SK-N-SH (cell line): ENCODE results near the gene DCAF8. TPM values are rescaled to one million over a fixed set of nuclear protein-coding genes. Genes with fewer than 3 reads are reported as not detected.

Source experiments
- CTCF ChIA-PET: fragments of 300-600, 350-600 bp; formaldehyde crosslinking; extraction: SDS; loops from one replicate; lab custom pipeline; 2021; lab: Yijun Ruan, JAX
- POLR2A ChIA-PET: fragments of 350-600 bp; sonication (Branson Sonifier 250); formaldehyde crosslinking; extraction: SDS; loops from one replicate; lab custom pipeline; 2020; ENCODE audit warnings: antibody characterized with exemption, inconsistent platforms; lab: Yijun Ruan, JAX
- DNase-seq: peaks from one replicate; pipeline ENCODE4 v3.0.0; 2012
- H2AFZ ChIP-seq: fragments of 200-600 bp; sonication (generic); 2 replicates; pipeline ENCODE4 v1.8.1; 2016; ENCODE audit warnings: antibody characterized with exemption, mild to moderate bottlenecking, low read depth
- H3F3A ChIP-seq: fragments of 200-600 bp; sonication (generic); replicated peaks from 2 replicates; pipeline ENCODE3; 2016; ENCODE audit warnings: antibody characterized with exemption, mild to moderate bottlenecking; ENCODE audit not compliant: insufficient read depth
- H3K27ac ChIP-seq, 2 experiments: fragments of 200-500 bp in 1 of 2; fragments of 200-600 bp in 1 of 2; sonication (Bioruptor generic) in 1 of 2; sonication (generic), shearing (Covaris generic) in 1 of 2; 2 replicates each; pipeline versions ENCODE4 v1.5.1 to v1.6.1; 2014 to 2016; ENCODE audit warnings: low read depth in 2 of 2, inconsistent platforms in 1 of 2, low read length in 1 of 2, mild to moderate bottlenecking in 1 of 2, mixed read lengths in 1 of 2
- H3K27me3 ChIP-seq: fragments of 200-600 bp; sonication (generic), shearing (Covaris generic); 2 replicates; pipeline ENCODE4 v1.6.1; 2016; ENCODE audit warnings: mixed run types; ENCODE audit not compliant: insufficient read depth
- H3K36me3 ChIP-seq, 2 experiments: fragments of 200-500 bp in 1 of 2; fragments of 200-600 bp in 1 of 2; sonication (Bioruptor generic) in 1 of 2; sonication (generic) in 1 of 2; replicated peaks in 1 of 2; 2 replicates each; pipeline versions ENCODE3 to v1.5.1; 2014 to 2016; ENCODE audit warnings: low read length in 1 of 2, mild to moderate bottlenecking in 1 of 2; ENCODE audit not compliant: insufficient read depth in 2 of 2, control insufficient read depth in 1 of 2
- H3K4me1 ChIP-seq, 2 experiments: fragments of 200-500 bp in 1 of 2; fragments of 200-600 bp in 1 of 2; sonication (Bioruptor generic) in 1 of 2; sonication (generic), shearing (Covaris generic) in 1 of 2; 2 replicates each; pipeline versions ENCODE4 v1.5.1 to v1.6.1; 2014 to 2016; ENCODE audit warnings: low read depth in 1 of 2, low read length in 1 of 2, mixed run types in 1 of 2; ENCODE audit not compliant: insufficient read depth in 2 of 2, control insufficient read depth in 1 of 2
- H3K4me2 ChIP-seq: fragments of 200-600 bp; sonication (generic), shearing (Covaris generic); 2 replicates; pipeline ENCODE4 v1.6.1; 2017; ENCODE audit warnings: mixed run types
- H3K4me3 ChIP-seq, 2 experiments: fragments of 200-500 bp in 1 of 2; fragments of 200-600 bp in 1 of 2; sonication (Bioruptor generic) in 1 of 2; sonication (generic), shearing (Covaris generic) in 1 of 2; 2 replicates each; pipeline versions ENCODE4 v1.5.1 to v1.8.1; 2014 to 2016; ENCODE audit warnings: low read depth in 2 of 2, inconsistent platforms in 1 of 2, low read length in 1 of 2, mild to moderate bottlenecking in 1 of 2, mixed read lengths in 1 of 2, moderate library complexity in 1 of 2
- H3K79me2 ChIP-seq: fragments of 200-600 bp; sonication (generic); 2 replicates; pipeline ENCODE4 v1.8.1; 2017; ENCODE audit warnings: mild to moderate bottlenecking; ENCODE audit not compliant: insufficient read depth
- H3K9ac ChIP-seq: fragments of 200-600 bp; sonication (generic); 2 replicates; pipeline ENCODE4 v1.6.1; 2017; ENCODE audit warnings: mixed run types
- H3K9me2 ChIP-seq: fragments of 200-600 bp; sonication (generic); 2 replicates; pipeline ENCODE4 v1.6.1; 2017; ENCODE audit warnings: mixed run types
- H3K9me3 ChIP-seq: fragments of 200-600 bp; sonication (generic); 2 replicates; pipeline ENCODE4 v1.6.1; 2017; ENCODE audit warnings: mixed run types, mild to moderate bottlenecking, moderate library complexity
- H4K20me1 ChIP-seq: fragments of 200-600 bp; sonication (generic); 2 replicates; pipeline ENCODE4 v1.6.1; 2017; ENCODE audit warnings: mild to moderate bottlenecking, mixed run types; ENCODE audit not compliant: insufficient read depth
- CHD2 ChIP-seq: fragments of 150-350 bp; IDR thresholded peaks from 2 replicates; pipeline ENCODE4 v1.6.1; 2018; ENCODE audit warnings: low read length; ENCODE audit not compliant: partially characterized antibody
- EP300 ChIP-seq, 2 experiments: IDR thresholded peaks; 2 replicates each; pipeline versions ENCODE4 v1.4.0 to v1.6.1; 2012; ENCODE audit warnings: borderline replicate concordance in 1 of 2, low read depth in 1 of 2, low read length in 1 of 2
- EZH2phosphoT487 ChIP-seq: fragments of 200-600 bp; sonication (generic); IDR thresholded peaks from 2 replicates; pipeline ENCODE4 v1.6.1; 2017; ENCODE audit warnings: low read depth, mixed run types, mild to moderate bottlenecking, antibody characterized with exemption, moderate library complexity, borderline replicate concordance
- FOXJ3 ChIP-seq: sonication (generic); formaldehyde crosslinking; IDR thresholded peaks from 2 replicates; pipeline ENCODE4 v1.5.1; 2020; ENCODE audit warnings: mild to moderate bottlenecking, missing genetic modification reagents
- MXI1 ChIP-seq: IDR thresholded peaks from 2 replicates; pipeline ENCODE4 v1.6.1; 2012; ENCODE audit warnings: mild to moderate bottlenecking, low read depth, low read length, improper control_type of control experiment
- NFIC ChIP-seq: IDR thresholded peaks from 2 replicates; pipeline ENCODE4 v1.4.0; 2012; ENCODE audit warnings: borderline replicate concordance
- POLR2AphosphoS5 ChIP-seq: IDR thresholded peaks from 2 replicates; pipeline ENCODE4 v1.6.1; 2012; ENCODE audit warnings: low read depth, low read length
- RAD21 ChIP-seq: IDR thresholded peaks from 2 replicates; pipeline ENCODE4 v1.6.1; 2012; ENCODE audit warnings: mild to moderate bottlenecking, low read length
- RFX5 ChIP-seq: IDR thresholded peaks from 2 replicates; pipeline ENCODE4 v1.6.1; 2012; ENCODE audit warnings: mild to moderate bottlenecking, improper control_type of control experiment, low read length
- SMC3 ChIP-seq: IDR thresholded peaks from 2 replicates; pipeline ENCODE4 v1.6.1; 2012; ENCODE audit warnings: low read depth, low read length, improper control_type of control experiment
- WGBS: methylation state at CpG from one replicate; pipeline ENCODE4 v1.1.6; 2017; ENCODE audit warnings: low lambda C conversion rate; 5-methylcytosine and 5-hydroxymethylcytosine counted together
- polyA plus RNA-seq, 3 experiments: library from polyadenylated mRNA; depleted of rRNA; stranded (reverse); fragments of >200 nt; gene quantifications; 2 replicates each; pipeline ENCODE4 v1.2.3, GENCODE V29; 2012
- TF ChIP-seq, protein P1 (sequence below): fragments of 200-600 bp; sonication (generic); IDR thresholded peaks from 2 replicates; pipeline ENCODE4 v1.6.1; 2017; ENCODE audit warnings: antibody characterized with exemption, mild to moderate bottlenecking, moderate library complexity
- TF ChIP-seq, protein P2 (sequence below): IDR thresholded peaks from 2 replicates; pipeline ENCODE4 v1.4.0; 2012; ENCODE audit warnings: low read depth

Gene DCAF8
- polyA plus RNA-seq, 1 of the 3 experiments (the other 2 are of a cell fraction): 108 TPM

DNA sequence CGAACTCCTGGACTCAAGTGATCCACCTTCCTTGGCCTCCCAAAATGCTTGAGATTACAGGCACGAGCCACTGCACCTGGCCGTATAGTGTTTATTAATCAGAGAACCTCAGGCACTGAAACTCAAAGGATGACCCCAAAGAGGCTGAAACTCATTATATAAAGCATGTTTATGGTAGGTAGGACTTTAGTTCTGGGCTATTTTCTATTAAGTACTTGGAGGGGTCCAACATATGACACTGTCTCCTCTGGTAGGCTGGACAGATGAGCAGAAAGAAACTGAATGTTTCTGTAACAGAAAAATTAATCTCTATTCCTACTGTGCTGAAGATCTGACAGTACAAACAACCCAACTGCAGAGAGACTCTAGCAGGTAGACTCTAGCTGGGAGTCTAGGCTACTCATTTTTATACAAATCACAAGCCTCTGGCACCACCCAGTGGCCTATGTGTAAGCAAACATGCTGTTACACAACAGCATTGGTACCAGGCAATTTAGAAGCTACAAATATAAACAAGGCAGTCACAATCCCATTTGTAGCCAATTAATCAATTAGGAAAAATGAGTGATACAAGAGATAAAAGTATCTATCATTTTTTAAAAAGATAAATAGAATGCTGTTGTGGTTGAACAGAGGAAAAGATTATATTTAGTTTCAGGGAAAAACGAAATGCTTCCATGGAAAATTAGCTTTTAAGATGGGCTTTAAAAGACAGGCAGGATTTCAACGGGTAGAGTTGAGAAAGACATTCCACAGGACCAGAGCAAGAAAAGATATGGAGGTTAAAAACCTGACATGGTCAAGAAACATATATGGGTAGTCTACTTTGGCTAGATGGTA, 10.4 kb downstream of the DCAF8 start:
- peaks cover 17% of the 10 kb centered on the region for H3F3A ChIP-seq
- no peak overlapping the region for H3K9ac ChIP-seq
- peaks cover 0 to 17% of the 10 kb centered on the region in 2 experiments; a peak in 2 of 4 replicates for H3K4me1 ChIP-seq
- 80% methylated on average over 5 of the region's 5 CpGs for WGBS
- H3K27me3 ChIP-seq: no peaks in the 10 kb centered on the region
- DNase-seq: peak; percentile 68
- H3K79me2 ChIP-seq: peaks cover 77% of the 10 kb centered on the region
- ChIA-PET CTCF (interaction anchor here (0.6 to 26.9 kb wide), 55 partner anchors 9 to 914 kb away, joined by 3 to 293 read pairs (median 5); partner anchors contain the start of genes CASQ1, DCAF8, IGSF8 and KCNJ10), POLR2A (interaction anchor here (1.0 to 1.4 kb wide), 3 partner anchors 10 to 151 kb away, joined by 3 to 4 read pairs (median 3); no protein-coding TSS in a partner anchor)
- H3K9me2 ChIP-seq: no peaks in the 10 kb centered on the region
- H3K36me3 ChIP-seq: peaks cover 5 to 17% of the 10 kb centered on the region in 2 experiments
- no peak overlapping the region for H3K4me2 ChIP-seq
- no peak overlapping the region for H2AFZ ChIP-seq
- H3K27ac ChIP-seq: no peak overlapping the region
- TF ChIP-seq RFX5 (0 out of 2 replicates have a peak, but pooled peaks have one; percentile 35), RAD21 (peak; percentile 92), MXI1 (0 out of 2 replicates have a peak, but pooled peaks have one; percentile 18), EZH2phosphoT487 (no peak), SMC3 (peak; percentile 83)
- TF ChIP-seq, protein P1, sequence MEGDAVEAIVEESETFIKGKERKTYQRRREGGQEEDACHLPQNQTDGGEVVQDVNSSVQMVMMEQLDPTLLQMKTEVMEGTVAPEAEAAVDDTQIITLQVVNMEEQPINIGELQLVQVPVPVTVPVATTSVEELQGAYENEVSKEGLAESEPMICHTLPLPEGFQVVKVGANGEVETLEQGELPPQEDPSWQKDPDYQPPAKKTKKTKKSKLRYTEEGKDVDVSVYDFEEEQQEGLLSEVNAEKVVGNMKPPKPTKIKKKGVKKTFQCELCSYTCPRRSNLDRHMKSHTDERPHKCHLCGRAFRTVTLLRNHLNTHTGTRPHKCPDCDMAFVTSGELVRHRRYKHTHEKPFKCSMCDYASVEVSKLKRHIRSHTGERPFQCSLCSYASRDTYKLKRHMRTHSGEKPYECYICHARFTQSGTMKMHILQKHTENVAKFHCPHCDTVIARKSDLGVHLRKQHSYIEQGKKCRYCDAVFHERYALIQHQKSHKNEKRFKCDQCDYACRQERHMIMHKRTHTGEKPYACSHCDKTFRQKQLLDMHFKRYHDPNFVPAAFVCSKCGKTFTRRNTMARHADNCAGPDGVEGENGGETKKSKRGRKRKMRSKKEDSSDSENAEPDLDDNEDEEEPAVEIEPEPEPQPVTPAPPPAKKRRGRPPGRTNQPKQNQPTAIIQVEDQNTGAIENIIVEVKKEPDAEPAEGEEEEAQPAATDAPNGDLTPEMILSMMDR: peak; percentile 84
- TF ChIP-seq, protein P2, sequence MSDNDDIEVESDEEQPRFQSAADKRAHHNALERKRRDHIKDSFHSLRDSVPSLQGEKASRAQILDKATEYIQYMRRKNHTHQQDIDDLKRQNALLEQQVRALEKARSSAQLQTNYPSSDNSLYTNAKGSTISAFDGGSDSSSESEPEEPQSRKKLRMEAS: no peak
- H4K20me1 ChIP-seq: peaks cover 59% of the 10 kb centered on the region
- H3K9me3 ChIP-seq: no peaks in the 10 kb centered on the region
- H3K4me3 ChIP-seq: no peak overlapping the region

DNA sequence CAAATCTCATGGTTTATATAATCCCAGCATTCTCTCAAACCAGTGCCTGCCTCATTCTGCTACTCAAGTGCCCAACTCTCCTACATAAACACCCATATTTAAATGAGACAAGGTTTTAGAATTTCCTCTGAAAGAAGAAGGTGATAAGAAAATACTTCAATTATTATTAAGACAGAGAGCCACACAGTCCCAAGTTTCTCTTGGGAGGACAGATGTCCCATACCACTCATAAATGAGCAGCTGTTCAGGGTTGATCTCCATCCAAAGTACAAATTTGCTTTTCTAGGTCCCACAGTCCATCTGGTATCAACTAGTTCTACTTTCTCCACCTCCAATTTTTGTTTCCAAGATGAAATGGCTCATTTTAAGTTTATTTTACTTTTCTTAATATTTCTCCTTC, 11.3 kb downstream of the DCAF8 start:
- peaks cover 5 to 18% of the 10 kb centered on the region in 2 experiments for H3K36me3 ChIP-seq
- ChIA-PET CTCF (interaction anchor here (0.7 to 26.9 kb wide), 18 partner anchors 8 to 842 kb away, joined by 3 to 293 read pairs (median 20); partner anchors contain the start of genes CASQ1, IGSF8 and KCNJ9), POLR2A (interaction anchor here (1.4 kb wide), 1 partner anchor 58 kb away, joined by 3 read pairs; no protein-coding TSS in a partner anchor)
- peaks cover 0 to 8% of the 10 kb centered on the region in 2 experiments; a peak in 2 of 4 replicates for H3K4me1 ChIP-seq
- H3K4me2 ChIP-seq: no peak overlapping the region
- H3K9me3 ChIP-seq: no peaks in the 10 kb centered on the region
- no peak for DNase-seq
- H4K20me1 ChIP-seq: peaks cover 58% of the 10 kb centered on the region
- H3K4me3 ChIP-seq: no peak overlapping the region
- no peak overlapping the region for H2AFZ ChIP-seq
- peaks cover 10% of the 10 kb centered on the region for H3F3A ChIP-seq
- H3K27me3 ChIP-seq: no peaks in the 10 kb centered on the region
- H3K9me2 ChIP-seq: no peaks in the 10 kb centered on the region
- H3K27ac ChIP-seq: no peak overlapping the region
- H3K9ac ChIP-seq: no peak overlapping the region
- no peak for TF ChIP-seq POLR2AphosphoS5
- no peak for TF ChIP-seq EP300 (IDR thresholded peaks at IDR 0.05; ENCODE audit: borderline replicate concordance in 1 of 2, low read depth in 1 of 2, low read length in 1 of 2)
- TF ChIP-seq FOXJ3: no peak
- no peak for TF ChIP-seq NFIC
- no peak for TF ChIP-seq CHD2
- peaks cover 81% of the 10 kb centered on the region for H3K79me2 ChIP-seq
